Activated CD8-positive, alpha-beta T cell treated with anti-CD3 and anti-CD28 coated beads, Interleukin-2, amount 10 ng/mL, durations not matched to agents 7 days and 5 days (primary cell): ENCODE measurements around the gene LIN9. TPM values are rescaled to one million over a fixed set of nuclear protein-coding genes. Genes with fewer than 3 reads are reported as not detected.

Source experiments
- ATAC-seq: fragments of 150-1000 bp; cut with Tn5 transposase; one replicate; pipeline ENCODE4 v1.10.0; 2021; ENCODE audit warnings: moderate library complexity
- CTCF ChIA-PET: fragments of 350-600 bp; sonication (Branson Sonifier 250); formaldehyde crosslinking; loops from one replicate; lab custom pipeline; 2021; ENCODE audit warnings: antibody characterized with exemption; lab: Charles Lee
- POLR2A ChIA-PET: fragments of 350-600 bp; sonication (Branson Sonifier 250); formaldehyde crosslinking; loops from one replicate; lab custom pipeline; 2021; ENCODE audit warnings: antibody characterized with exemption; lab: Charles Lee
- DNase-seq: peaks from one replicate; pipeline ENCODE4 v3.0.0-alpha.2; 2020
- H3K27ac Mint-ChIP-seq: one replicate; pipeline ENCODE4 v1.8.0; 2021; ENCODE audit warnings: mild to moderate bottlenecking, mixed read lengths
- H3K27me3 Mint-ChIP-seq: one replicate; pipeline ENCODE4 v1.8.0; 2021; ENCODE audit warnings: low read depth, mixed read lengths
- H3K36me3 Mint-ChIP-seq: one replicate; pipeline ENCODE4 v1.8.0; 2021; ENCODE audit warnings: low read depth, mixed read lengths
- H3K4me1 Mint-ChIP-seq: one replicate; pipeline ENCODE4 v1.8.0; 2021; ENCODE audit warnings: low read depth, mixed read lengths
- H3K4me3 Mint-ChIP-seq: one replicate; pipeline ENCODE4 v1.8.0; 2021; ENCODE audit warnings: mild to moderate bottlenecking, mixed read lengths
- H3K9me3 Mint-ChIP-seq: one replicate; pipeline ENCODE4 v1.8.0; 2022; ENCODE audit warnings: mixed read lengths; ENCODE audit not compliant: insufficient read depth
- total RNA-seq, 2 experiments: library from RNA; stranded (reverse); gene quantifications; one replicate each; pipeline ENCODE4 v1.2.3, GENCODE V29; 2021

Gene LIN9
- 10 to 100 TPM; 13.3 to 14.9 TPM for total RNA-seq

DNA sequence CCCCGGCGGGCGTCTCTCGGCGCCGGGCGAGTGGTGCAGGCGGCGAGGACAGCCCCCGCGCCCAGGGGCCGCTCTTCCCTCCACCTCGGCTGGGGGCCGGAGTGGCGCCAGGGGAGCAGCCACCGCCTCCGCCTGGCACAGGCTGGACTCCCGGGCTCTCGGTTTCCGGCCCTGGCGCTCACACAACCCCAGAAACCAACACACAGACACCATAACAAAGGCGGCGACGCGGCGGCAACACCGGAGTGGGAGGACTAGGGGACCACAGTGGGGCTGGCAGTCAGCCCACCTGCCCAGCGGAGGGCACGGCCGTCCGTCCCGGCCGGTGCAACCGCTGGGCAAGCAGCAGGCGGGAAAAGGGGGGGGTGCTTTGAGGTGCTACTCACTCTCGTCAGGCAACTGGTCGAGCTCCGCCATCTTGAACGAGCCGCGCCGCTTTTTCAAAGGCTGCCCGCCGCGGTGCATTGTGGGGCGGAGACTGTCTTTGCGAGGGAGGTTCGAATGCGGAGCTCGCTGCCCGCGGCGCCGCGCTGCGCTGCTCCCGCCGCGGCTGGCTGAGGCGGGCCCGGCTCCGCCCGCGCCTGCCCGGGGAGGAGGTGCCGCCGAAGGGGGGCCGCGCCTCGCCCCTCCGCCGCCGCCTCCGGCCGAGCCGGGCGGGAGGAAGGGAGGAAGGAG lies at the start of gene LIN9:
LIN9 (minus strand) TSS at position 442 of the 675 bp plus-strand sequence; CDS start at position 417, 25 bp downstream.
- peak within 1 kb of the TSS; percentile 92 for H3K27ac Mint-ChIP-seq
- DNase-seq = peak; percentile 95
- H3K4me3 Mint-ChIP-seq = peak within 1 kb of the TSS; percentile 90
- POLR2A ChIA-PET = interaction anchor here (0.7 to 1.9 kb wide), 11 partner anchors 9 to 531 kb away, joined by 3 to 14 read pairs (median 5); partner anchors contain the start of genes H3-3A, PARP1 and SRP9
- H3K4me1 Mint-ChIP-seq = peaks cover 28% of the 10 kb centered on the region
- no peaks in the 10 kb centered on the region for H3K9me3 Mint-ChIP-seq
- peaks cover 7% of the 10 kb centered on the region for H3K36me3 Mint-ChIP-seq
- peak; percentile 91 for ATAC-seq
- CTCF ChIA-PET = interaction anchor here (0.6 to 3.6 kb wide), 11 partner anchors 12 to 225 kb away, joined by 3 to 35 read pairs (median 3); no protein-coding TSS in a partner anchor
- H3K27me3 Mint-ChIP-seq = peaks cover 14% of the 10 kb centered on the region

DNA sequence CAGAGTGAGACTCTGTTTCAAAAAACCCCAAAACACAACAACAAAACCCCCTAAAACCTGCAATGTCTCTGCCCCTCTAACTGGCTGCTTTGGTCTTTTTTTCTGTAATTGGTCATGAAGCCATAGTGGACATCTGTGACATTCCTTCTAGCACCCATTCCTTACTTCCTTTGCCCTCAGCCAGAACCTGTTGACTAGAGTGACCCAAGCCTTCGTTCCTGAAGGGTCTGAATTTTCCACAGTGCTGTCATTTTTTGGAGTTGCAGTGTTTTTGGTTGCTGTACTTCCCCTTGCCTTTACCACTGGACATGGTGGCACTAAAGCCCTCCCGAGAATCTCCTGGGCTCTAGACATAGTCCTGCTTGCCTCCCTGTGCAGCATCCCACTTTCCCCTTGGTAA lies 48.5 kb upstream of the LIN9 start:
- DNase-seq (no peak), ATAC-seq (no peak)
- H3K4me3 Mint-ChIP-seq = no peak overlapping the region
- no peaks in the 10 kb centered on the region for H3K27me3 Mint-ChIP-seq
- no peak overlapping the region for H3K27ac Mint-ChIP-seq
- no peaks in the 10 kb centered on the region for H3K4me1 Mint-ChIP-seq
- ChIA-PET POLR2A (no interaction called here), CTCF (no interaction called here)
- H3K9me3 Mint-ChIP-seq = no peaks in the 10 kb centered on the region
- H3K36me3 Mint-ChIP-seq = peaks cover 30% of the 10 kb centered on the region

- ATAC-seq = no peak
- no peak overlapping the region for H3K4me3 Mint-ChIP-seq
Measured at GRCh38 chr1:226355669-226356551, 46.9 kb upstream of the LIN9 start.

GRCh38 chr1:226355016-226355415 lies 46.1 kb upstream of the LIN9 start:
- H3K4me1 Mint-ChIP-seq = peaks cover under 1% of the 10 kb centered on the region
- POLR2A ChIA-PET = no interaction called here
- no peak overlapping the region for H3K27ac Mint-ChIP-seq

More at GRCh38 chr1:226355669-226356551, 46.9 kb upstream of the LIN9 start:
- H3K4me1 Mint-ChIP-seq = no peaks in the 10 kb centered on the region
- no peak for DNase-seq
- peaks cover 16% of the 10 kb centered on the region for H3K36me3 Mint-ChIP-seq
- ChIA-PET CTCF (no interaction called here), POLR2A (no interaction called here)
- H3K27me3 Mint-ChIP-seq = no peaks in the 10 kb centered on the region
- no peaks in the 10 kb centered on the region for H3K9me3 Mint-ChIP-seq
- H3K27ac Mint-ChIP-seq = peak overlapping the region; percentile 6

DNA sequence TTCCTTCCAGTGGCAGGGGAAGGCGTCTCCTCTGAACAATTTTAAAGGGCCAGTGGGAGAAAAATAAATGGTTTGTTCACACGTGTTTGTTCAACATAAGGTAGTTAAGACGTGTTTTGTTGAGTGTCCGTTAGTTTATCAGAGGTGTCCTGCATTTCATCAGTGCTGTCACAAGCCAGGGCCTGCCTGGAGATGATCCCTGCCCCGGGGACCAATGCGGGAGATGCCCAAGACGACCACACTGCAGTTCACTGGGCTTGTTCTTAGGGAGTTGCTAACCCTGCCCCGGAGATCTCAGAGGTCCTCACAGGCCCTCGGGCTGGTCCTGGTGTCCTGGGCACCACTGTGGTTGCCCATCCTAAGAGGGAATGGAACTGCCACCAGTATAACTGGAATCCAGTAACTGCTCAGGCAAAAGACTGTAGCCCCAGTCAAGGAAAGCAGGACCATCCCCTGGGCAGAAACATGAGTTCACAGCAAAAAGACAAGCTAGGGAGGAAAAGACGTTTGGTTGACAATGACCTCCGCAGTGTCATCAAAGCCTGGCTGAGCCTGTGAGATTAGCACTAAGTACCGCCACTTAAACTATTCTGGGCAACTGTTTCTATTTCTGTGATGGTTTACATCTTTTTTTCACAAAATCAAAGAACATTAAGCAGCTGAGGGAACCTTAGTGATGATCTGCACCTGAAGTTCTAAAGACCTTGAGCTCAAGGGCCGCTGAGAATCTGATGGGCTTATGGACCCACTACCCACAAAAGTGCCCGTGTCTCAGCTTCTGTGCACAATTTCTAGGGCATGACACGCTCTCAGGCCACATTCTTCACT lies 44.9 kb upstream of the LIN9 start:
- POLR2A ChIA-PET = no interaction called here
- H3K4me1 Mint-ChIP-seq = peaks cover 2% of the 10 kb centered on the region
- peaks cover 11% of the 10 kb centered on the region for H3K36me3 Mint-ChIP-seq
- DNase-seq = no peak
- no peak overlapping the region for H3K27ac Mint-ChIP-seq
- CTCF ChIA-PET = interaction anchor here (2.7 kb wide), 1 partner anchor 21 kb away, joined by 8 read pairs; no protein-coding TSS in a partner anchor
- no peak for ATAC-seq
- no peak overlapping the region for H3K4me3 Mint-ChIP-seq
- H3K27me3 Mint-ChIP-seq = no peaks in the 10 kb centered on the region
- H3K9me3 Mint-ChIP-seq = no peaks in the 10 kb centered on the region

More at GRCh38 chr1:226355016-226355415, 46.1 kb upstream of the LIN9 start:
- DNase-seq (no peak), ATAC-seq (no peak)
- CTCF ChIA-PET = no interaction called here
- H3K36me3 Mint-ChIP-seq = peaks cover 13% of the 10 kb centered on the region
- no peak overlapping the region for H3K4me3 Mint-ChIP-seq
- no peaks in the 10 kb centered on the region for H3K27me3 Mint-ChIP-seq
- H3K9me3 Mint-ChIP-seq = no peaks in the 10 kb centered on the region

- H3K4me1 Mint-ChIP-seq = peaks cover 2% of the 10 kb centered on the region
- no peak overlapping the region for H3K27ac Mint-ChIP-seq
- POLR2A ChIA-PET = interaction anchor here (0.6 kb wide), 1 partner anchor 130 kb away, joined by 4 read pairs; no protein-coding TSS in a partner anchor
- CTCF ChIA-PET = no interaction called here
- no peak overlapping the region for H3K4me3 Mint-ChIP-seq
- no peaks in the 10 kb centered on the region for H3K27me3 Mint-ChIP-seq
- DNase-seq (no peak), ATAC-seq (no peak)
- no peaks in the 10 kb centered on the region for H3K9me3 Mint-ChIP-seq
- H3K36me3 Mint-ChIP-seq = peaks cover 4% of the 10 kb centered on the region
Measured at GRCh38 chr1:226351709-226352108, 42.7 kb upstream of the LIN9 start.

- POLR2A ChIA-PET = no interaction called here
- CTCF ChIA-PET = no interaction called here
- Mint-ChIP-seq H3K4me3 (no peak overlapping the region), H3K36me3 (no peaks in the 10 kb centered on the region), H3K9me3 (no peaks in the 10 kb centered on the region), H3K27me3 (no peaks in the 10 kb centered on the region), H3K27ac (no peak overlapping the region), H3K4me1 (peaks cover 2% of the 10 kb centered on the region)
- ATAC-seq (no peak), DNase-seq (no peak)
Measured at GRCh38 chr1:226350519-226350865, 41.5 kb upstream of the LIN9 start.

- DNase-seq = no peak
- Mint-ChIP-seq H3K27ac (no peak overlapping the region), H3K4me3 (no peak overlapping the region), H3K36me3 (no peaks in the 10 kb centered on the region), H3K4me1 (peaks cover 2% of the 10 kb centered on the region), H3K9me3 (no peaks in the 10 kb centered on the region), H3K27me3 (no peaks in the 10 kb centered on the region)
- ChIA-PET POLR2A (no interaction called here), CTCF (no interaction called here)
- ATAC-seq = no peak
Measured at GRCh38 chr1:226349801-226350518, 41.0 kb upstream of the LIN9 start.

DNA sequence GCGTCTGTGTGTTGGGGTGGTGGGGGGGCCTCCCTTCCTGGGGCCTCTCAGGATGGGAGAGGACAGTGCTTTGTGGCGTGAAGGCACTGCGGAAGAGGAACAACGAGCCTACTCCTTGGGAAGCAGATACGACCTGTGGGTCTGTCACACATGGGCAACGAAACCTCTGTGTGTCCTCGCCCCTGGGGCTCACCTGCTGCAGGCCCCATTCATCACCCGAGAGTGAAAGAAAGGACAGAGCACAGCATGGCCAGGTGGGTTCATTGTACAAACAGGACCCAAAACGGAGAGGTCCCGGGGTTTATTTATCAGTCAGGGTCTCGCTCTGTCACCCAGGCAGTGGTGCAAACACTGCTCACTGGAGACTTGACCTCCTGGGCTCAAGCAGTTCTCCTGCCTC lies 40.1 kb upstream of the LIN9 start:
- Mint-ChIP-seq H3K9me3 (no peaks in the 10 kb centered on the region), H3K27me3 (no peaks in the 10 kb centered on the region), H3K4me1 (peaks cover 2% of the 10 kb centered on the region), H3K27ac (no peak overlapping the region), H3K4me3 (no peak overlapping the region), H3K36me3 (no peaks in the 10 kb centered on the region)
- ChIA-PET CTCF (no interaction called here), POLR2A (no interaction called here)
- no peak for DNase-seq
- no peak for ATAC-seq

DNA sequence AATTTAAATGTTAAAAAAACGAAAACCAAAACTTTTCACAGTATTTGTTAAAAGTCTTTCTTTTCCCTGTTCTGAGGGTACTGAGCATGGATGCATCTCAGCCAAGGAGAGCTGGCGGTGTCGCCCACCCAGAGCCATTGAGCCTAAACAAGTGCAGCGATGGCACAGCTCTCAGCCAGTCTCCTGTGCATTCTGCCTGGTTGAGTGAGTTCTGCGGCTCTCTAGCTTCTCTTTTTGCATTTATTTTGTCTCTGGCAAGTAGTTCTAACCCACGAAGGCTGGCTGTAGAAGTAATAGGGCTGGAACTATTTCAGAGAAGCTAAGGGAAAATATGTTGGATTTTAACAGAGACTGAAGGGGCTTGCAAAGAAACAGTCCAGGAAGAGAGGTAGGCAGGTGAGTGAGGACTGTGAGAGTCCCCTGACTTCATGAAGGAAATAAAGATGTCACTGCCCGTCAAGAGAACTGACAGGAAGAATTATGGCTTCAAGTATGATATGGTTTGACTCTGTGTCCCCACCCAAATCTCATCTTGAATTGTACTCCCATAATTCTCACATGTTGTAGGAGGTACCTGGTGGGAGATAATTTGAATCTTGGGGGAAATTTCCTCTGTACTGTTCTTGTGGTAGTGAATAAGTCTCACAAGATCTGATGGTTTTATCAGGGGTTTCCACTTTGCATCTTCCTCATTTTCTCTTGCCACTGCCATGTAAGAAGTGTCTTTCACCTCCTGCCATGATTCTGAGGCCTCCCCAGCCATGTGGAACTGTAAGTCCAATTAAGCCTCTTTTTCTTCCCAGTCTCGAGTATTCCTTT lies 35.7 kb upstream of the LIN9 start:
- H3K9me3 Mint-ChIP-seq = peaks cover 3% of the 10 kb centered on the region
- H3K36me3 Mint-ChIP-seq = peaks cover 2% of the 10 kb centered on the region
- H3K27ac Mint-ChIP-seq = no peak overlapping the region
- ChIA-PET POLR2A (interaction anchor here (1.8 kb wide), 1 partner anchor 36 kb away, joined by 4 read pairs; the partner anchor contains the start of gene LIN9), CTCF (interaction anchor here (0.9 to 1.5 kb wide), 2 partner anchors 17 to 219 kb away, joined by 3 read pairs; no protein-coding TSS in a partner anchor)
- H3K27me3 Mint-ChIP-seq = peaks cover 4% of the 10 kb centered on the region
- DNase-seq (no peak), ATAC-seq (no peak)
- no peak overlapping the region for H3K4me3 Mint-ChIP-seq
- H3K4me1 Mint-ChIP-seq = no peaks in the 10 kb centered on the region
